ENCODE measurements around the gene TCTN3. TPM values are rescaled to one million over a fixed set of nuclear protein-coding genes. Genes with fewer than 3 reads are reported as not detected.

TCTN3 gene
- total RNA-seq, 1 experiment from 2014 or later = 41.7 TPM

GRCh38 chr10:95739056-95739455 is 45.3 kb upstream of the TCTN3 start:
- H3K4me1 ChIP-seq (ENCODE audit: control insufficient read depth in 1 of 2, insufficient read depth in 2 of 2, low read length in 2 of 2) = peaks cover 0 to 3% of the 10 kb centered on the region in 2 experiments; a peak in 1 of 4 replicates
- H3K9ac ChIP-seq (ENCODE audit: low read length) = no peak overlapping the region
- H3K4me3 ChIP-seq (replicated peaks in 1 of 2; ENCODE audit: low read depth in 1 of 2, low read length in 2 of 2) = no peak overlapping the region
- no peak overlapping the region for H3K27ac ChIP-seq (ENCODE audit: low read depth, low read length)
- H4K20me1 ChIP-seq (ENCODE audit: insufficient read depth) = no peaks in the 10 kb centered on the region
- H3K27me3 ChIP-seq (ENCODE audit: insufficient read depth, low read length) = no peaks in the 10 kb centered on the region
- no peak overlapping the region for H3K4me2 ChIP-seq (ENCODE audit: low read length)
- BruUV-seq (replicated peaks) = no TSS peak
- no peaks in the 10 kb centered on the region for H3K79me2 ChIP-seq (ENCODE audit: insufficient read depth, low read length)
- ChIA-PET CTCF (no interaction called here), POLR2A (no interaction called here), RAD21 (ENCODE audit: low non-redundant PET in 1 of 2, low total read pairs in 2 of 2, uncharacterized antibody in 2 of 2, unreplicated experiment in 2 of 2) (no interaction called here)
- TF ChIP-seq ATF3 (IDR thresholded peaks at IDR 0.05) (no peak), REST (IDR thresholded peaks at IDR 0.05; ENCODE audit: low read depth) (no peak), SP1 (IDR thresholded peaks at IDR 0.05; ENCODE audit: low read depth) (no peak), CEBPB (IDR thresholded peaks at IDR 0.05; ENCODE audit: low read depth) (no peak), CBX3 (IDR thresholded peaks at IDR 0.05; ENCODE audit: low read depth) (no peak), ZBTB33 (IDR thresholded peaks at IDR 0.05; ENCODE audit: extremely low read depth, insufficient replicate concordance, low read length) (no peak), EZH2phosphoT487 (IDR thresholded peaks at IDR 0.05; ENCODE audit: borderline replicate concordance) (no peak), EZH2 (IDR thresholded peaks at IDR 0.05) (no peak), JUND (IDR thresholded peaks at IDR 0.05) (no peak), POLR2A (IDR thresholded peaks at IDR 0.05; ENCODE audit: borderline replicate concordance, extremely low read depth, insufficient read depth, insufficient read length) (no peak), TCF7L2 (IDR thresholded peaks at IDR 0.05; ENCODE audit: borderline replicate concordance, extremely low read depth, insufficient read depth, insufficient read length) (no peak), YY1 (IDR thresholded peaks at IDR 0.05; ENCODE audit: extremely low read depth, insufficient replicate concordance, low read depth, low read length) (no peak), SRF (IDR thresholded peaks at IDR 0.05; ENCODE audit: low read depth) (no peak), RAD21 (IDR thresholded peaks at IDR 0.05; ENCODE audit: low read depth) (no peak), POLR2AphosphoS5 (IDR thresholded peaks at IDR 0.05; ENCODE audit: low read depth, low read length) (no peak), ELF1 (IDR thresholded peaks at IDR 0.05; ENCODE audit: borderline replicate concordance, low read depth) (no peak), CTCF (IDR thresholded peaks at IDR 0.05 in 2 of 3, conservative IDR thresholded peaks at IDR 0.05 in 1 of 3; ENCODE audit: borderline replicate concordance in 1 of 3, insufficient read depth in 1 of 3, low read depth in 2 of 3, low read length in 2 of 3) (no peak), MAX (IDR thresholded peaks at IDR 0.05) (no peak), FOSL1 (IDR thresholded peaks at IDR 0.05; ENCODE audit: low read depth) (no peak)
- DNase-seq (ENCODE audit: low read depth, low spot score) = no peak
- H3K36me3 ChIP-seq (ENCODE audit: control insufficient read depth in 1 of 2, insufficient read depth in 2 of 2, low read length in 2 of 2) = no peaks in the 10 kb centered on the region
- H3K9me3 ChIP-seq (ENCODE audit: control insufficient read depth in 1 of 2, insufficient read depth in 1 of 2, low read depth in 1 of 2, low read length in 2 of 2) = no peaks in the 10 kb centered on the region
- intact Hi-C loops (cut with micrococcal nuclease) = no loop called here
- no peak overlapping the region for H2AFZ ChIP-seq (ENCODE audit: low read depth, low read length, poor library complexity, severe bottlenecking)
- ATAC-seq = no peak
- no peaks in the 10 kb centered on the region for H3K9me2 ChIP-seq (ENCODE audit: insufficient read depth)
